Measurements from ENCODE around the gene HMCN2.

The HMCN2 gene

GRCh38 chr9:130461218-130461630 lies 195.7 kb downstream of the HMCN2 start:
- H3K27me3 ChIP-seq (ENCODE audit: low read depth): no peaks in the 10 kb centered on the region
- no peaks in the 10 kb centered on the region for H3K4me1 ChIP-seq
- no peaks in the 10 kb centered on the region for H3K9me3 ChIP-seq
- DNase-seq (ENCODE audit: low spot score in 2 of 2): peak; percentile 16 to 83
- no peaks in the 10 kb centered on the region for H3K36me3 ChIP-seq (replicated peaks)
- no peak overlapping the region for H3K4me3 ChIP-seq
- in situ Hi-C loops (cut with MboI; ENCODE audit: low sequenced_read_pairs): no loop called here

GRCh38 chr9:130461731-130462130 lies 196.2 kb downstream of the HMCN2 start:
- no peaks in the 10 kb centered on the region for H3K4me1 ChIP-seq
- no peak overlapping the region for H3K4me3 ChIP-seq
- no peaks in the 10 kb centered on the region for H3K27me3 ChIP-seq (ENCODE audit: low read depth)
- DNase-seq (ENCODE audit: low spot score in 2 of 2): no peak
- in situ Hi-C loops (cut with MboI; ENCODE audit: low sequenced_read_pairs): no loop called here
- no peaks in the 10 kb centered on the region for H3K9me3 ChIP-seq
- H3K36me3 ChIP-seq (replicated peaks): no peaks in the 10 kb centered on the region

GRCh38 chr9:130462685-130463540 lies 197.4 kb downstream of the HMCN2 start:
- Histone ChIP-seq H3K4me3 (no peak overlapping the region), H3K27me3 (ENCODE audit: low read depth) (no peaks in the 10 kb centered on the region), H3K36me3 (replicated peaks) (no peaks in the 10 kb centered on the region), H3K9me3 (no peaks in the 10 kb centered on the region), H3K4me1 (no peaks in the 10 kb centered on the region)
- in situ Hi-C loops (cut with MboI; ENCODE audit: low sequenced_read_pairs): no loop called here
- DNase-seq (ENCODE audit: low spot score in 2 of 2): no peak

GRCh38 chr9:130463763-130464745 lies 198.5 kb downstream of the HMCN2 start:
- in situ Hi-C loops (cut with MboI; ENCODE audit: low sequenced_read_pairs): no loop called here
- Histone ChIP-seq H3K36me3 (replicated peaks) (no peaks in the 10 kb centered on the region), H3K4me1 (no peaks in the 10 kb centered on the region)

GRCh38 chr9:130465383-130466096 lies 200.0 kb downstream of the HMCN2 start:
- Histone ChIP-seq H3K4me3 (no peak overlapping the region), H3K4me1 (no peaks in the 10 kb centered on the region), H3K9me3 (no peaks in the 10 kb centered on the region), H3K27me3 (ENCODE audit: low read depth) (no peaks in the 10 kb centered on the region), H3K36me3 (replicated peaks) (no peaks in the 10 kb centered on the region)
- DNase-seq (ENCODE audit: low spot score in 2 of 2): no peak
- in situ Hi-C loops (cut with MboI; ENCODE audit: low sequenced_read_pairs): no loop called here

More at GRCh38 chr9:130463763-130464745, 198.5 kb downstream of the HMCN2 start:
- Histone ChIP-seq H3K4me3 (no peak overlapping the region), H3K9me3 (no peaks in the 10 kb centered on the region), H3K27me3 (ENCODE audit: low read depth) (no peaks in the 10 kb centered on the region)
- DNase-seq (ENCODE audit: low spot score in 2 of 2): no peak

- H3K4me1 ChIP-seq: no peaks in the 10 kb centered on the region
Measured at GRCh38 chr9:130466537-130467217, 201.1 kb downstream of the HMCN2 start.

GRCh38 chr9:130467316-130467715 lies 201.8 kb downstream of the HMCN2 start:
- in situ Hi-C loops (cut with MboI; ENCODE audit: low sequenced_read_pairs): no loop called here
- H3K4me3 ChIP-seq: no peak overlapping the region
- no peaks in the 10 kb centered on the region for H3K27me3 ChIP-seq (ENCODE audit: low read depth)
- no peaks in the 10 kb centered on the region for H3K4me1 ChIP-seq
- DNase-seq (ENCODE audit: low spot score in 2 of 2): no peak
- no peaks in the 10 kb centered on the region for H3K36me3 ChIP-seq (replicated peaks)
- no peaks in the 10 kb centered on the region for H3K9me3 ChIP-seq

More at GRCh38 chr9:130466537-130467217, 201.1 kb downstream of the HMCN2 start:
- Histone ChIP-seq H3K36me3 (replicated peaks) (no peaks in the 10 kb centered on the region), H3K9me3 (no peaks in the 10 kb centered on the region), H3K4me3 (no peak overlapping the region), H3K27me3 (ENCODE audit: low read depth) (no peaks in the 10 kb centered on the region)
- in situ Hi-C loops (cut with MboI; ENCODE audit: low sequenced_read_pairs): no loop called here
- DNase-seq (ENCODE audit: low spot score in 2 of 2): no peak

- H3K9me3 ChIP-seq: no peaks in the 10 kb centered on the region
- H3K4me1 ChIP-seq: no peaks in the 10 kb centered on the region
- H3K36me3 ChIP-seq (replicated peaks): no peaks in the 10 kb centered on the region
- no peaks in the 10 kb centered on the region for H3K27me3 ChIP-seq (ENCODE audit: low read depth)
- in situ Hi-C loops (cut with MboI; ENCODE audit: low sequenced_read_pairs): no loop called here
- no peak for DNase-seq (ENCODE audit: low spot score in 2 of 2)
- no peak overlapping the region for H3K4me3 ChIP-seq
Measured at GRCh38 chr9:130468566-130468965, 203.0 kb downstream of the HMCN2 start.

GRCh38 chr9:130470269-130470668 lies 204.7 kb downstream of the HMCN2 start:
- in situ Hi-C loops (cut with MboI; ENCODE audit: low sequenced_read_pairs): no loop called here
- no peaks in the 10 kb centered on the region for H3K9me3 ChIP-seq
- DNase-seq (ENCODE audit: low spot score in 2 of 2): no peak
- no peaks in the 10 kb centered on the region for H3K4me1 ChIP-seq
- no peaks in the 10 kb centered on the region for H3K27me3 ChIP-seq (ENCODE audit: low read depth)
- no peak overlapping the region for H3K4me3 ChIP-seq
- H3K36me3 ChIP-seq (replicated peaks): no peaks in the 10 kb centered on the region

- in situ Hi-C loops (cut with MboI; ENCODE audit: low sequenced_read_pairs): no loop called here
- Histone ChIP-seq H3K4me3 (no peak overlapping the region), H3K9me3 (no peaks in the 10 kb centered on the region), H3K27me3 (ENCODE audit: low read depth) (no peaks in the 10 kb centered on the region), H3K36me3 (replicated peaks) (no peaks in the 10 kb centered on the region), H3K4me1 (no peaks in the 10 kb centered on the region)
- no peak for DNase-seq (ENCODE audit: low spot score in 2 of 2)
Measured at GRCh38 chr9:130470950-130471349, 205.4 kb downstream of the HMCN2 start.

GRCh38 chr9:130471411-130472183 lies 206.0 kb downstream of the HMCN2 start:
- Histone ChIP-seq H3K4me3 (no peak overlapping the region), H3K9me3 (no peaks in the 10 kb centered on the region), H3K27me3 (ENCODE audit: low read depth) (no peaks in the 10 kb centered on the region), H3K36me3 (replicated peaks) (no peaks in the 10 kb centered on the region), H3K4me1 (no peaks in the 10 kb centered on the region)
- in situ Hi-C loops (cut with MboI; ENCODE audit: low sequenced_read_pairs): no loop called here
- no peak for DNase-seq (ENCODE audit: low spot score in 2 of 2)

- no peak overlapping the region for H3K4me3 ChIP-seq
- no peaks in the 10 kb centered on the region for H3K9me3 ChIP-seq
- in situ Hi-C loops (cut with MboI; ENCODE audit: low sequenced_read_pairs): no loop called here
- no peaks in the 10 kb centered on the region for H3K36me3 ChIP-seq (replicated peaks)
- H3K4me1 ChIP-seq: no peaks in the 10 kb centered on the region
- DNase-seq (ENCODE audit: low spot score in 2 of 2): no peak
- no peaks in the 10 kb centered on the region for H3K27me3 ChIP-seq (ENCODE audit: low read depth)
Measured at GRCh38 chr9:130472184-130472705, 206.7 kb downstream of the HMCN2 start.
